OCI-LY3 (cell line): Measurements from ENCODE around the gene ADAMTS15.

Experiments used
- EZH2phosphoT487 ChIP-seq: fragments of 200-600 bp; shearing (Covaris generic); IDR thresholded peaks from 2 replicates; pipeline ENCODE4 v1.6.1; 2018; ENCODE audit warnings: antibody characterized with exemption, mixed run types, low read depth
- TF ChIP-seq, protein P1 (sequence below): fragments of 200-600, 300-600 bp; sonication (generic); IDR thresholded peaks from 2 replicates; pipeline ENCODE4 v1.5.1; 2014; ENCODE audit warnings: antibody characterized with exemption, low read length, low read depth

DNA sequence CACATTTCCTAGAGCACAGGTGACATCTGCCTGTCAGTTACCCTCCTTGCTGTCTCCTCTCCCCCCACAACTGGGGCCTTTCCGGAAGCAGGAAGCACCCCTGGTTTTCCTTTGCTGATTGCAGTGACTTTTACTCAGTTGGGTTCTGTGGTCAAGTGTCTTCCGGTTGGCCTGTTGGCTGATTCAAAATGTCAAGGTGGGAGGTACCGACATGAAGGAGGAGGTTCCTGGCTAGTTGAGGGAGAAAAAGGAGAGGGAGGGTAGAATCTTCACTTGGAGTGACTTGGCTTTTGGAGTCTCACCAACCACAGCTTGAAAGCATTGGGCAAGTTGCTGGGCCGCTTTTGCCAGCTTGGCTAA lies 9.3 kb upstream of the ADAMTS15 start:
- TF ChIP-seq, protein P1, sequence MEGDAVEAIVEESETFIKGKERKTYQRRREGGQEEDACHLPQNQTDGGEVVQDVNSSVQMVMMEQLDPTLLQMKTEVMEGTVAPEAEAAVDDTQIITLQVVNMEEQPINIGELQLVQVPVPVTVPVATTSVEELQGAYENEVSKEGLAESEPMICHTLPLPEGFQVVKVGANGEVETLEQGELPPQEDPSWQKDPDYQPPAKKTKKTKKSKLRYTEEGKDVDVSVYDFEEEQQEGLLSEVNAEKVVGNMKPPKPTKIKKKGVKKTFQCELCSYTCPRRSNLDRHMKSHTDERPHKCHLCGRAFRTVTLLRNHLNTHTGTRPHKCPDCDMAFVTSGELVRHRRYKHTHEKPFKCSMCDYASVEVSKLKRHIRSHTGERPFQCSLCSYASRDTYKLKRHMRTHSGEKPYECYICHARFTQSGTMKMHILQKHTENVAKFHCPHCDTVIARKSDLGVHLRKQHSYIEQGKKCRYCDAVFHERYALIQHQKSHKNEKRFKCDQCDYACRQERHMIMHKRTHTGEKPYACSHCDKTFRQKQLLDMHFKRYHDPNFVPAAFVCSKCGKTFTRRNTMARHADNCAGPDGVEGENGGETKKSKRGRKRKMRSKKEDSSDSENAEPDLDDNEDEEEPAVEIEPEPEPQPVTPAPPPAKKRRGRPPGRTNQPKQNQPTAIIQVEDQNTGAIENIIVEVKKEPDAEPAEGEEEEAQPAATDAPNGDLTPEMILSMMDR, result no peak
- no peak for TF ChIP-seq EZH2phosphoT487
